PC-3 (cell line): ENCODE results near the gene CHRNB4. TPM values are rescaled to one million over a fixed set of nuclear protein-coding genes. Genes with fewer than 3 reads are reported as not detected.

Source experiments
- ATAC-seq: fragments of 200-7000 bp; cut with Tn5 transposase; 2 replicates; pipeline ENCODE4 v1.9.1; 2020; ENCODE audit warnings: mild to moderate bottlenecking, moderate library complexity
- BruUV-seq: library from RNA; stranded (reverse); fragments of 400-500 nt; replicated peaks from 2 replicates; lab custom pipeline; 2021; lab: Mats Ljungman, UMichigan
- CTCF ChIA-PET: fragments of 300-600 bp; sonication (Branson Sonifier 250); formaldehyde crosslinking; loops from one replicate; lab custom pipeline; 2022; ENCODE audit warnings: antibody characterized with exemption; lab: Charles Lee
- POLR2A ChIA-PET: fragments of 300-600 bp; sonication (Branson Sonifier 250); formaldehyde crosslinking; loops from one replicate; lab custom pipeline; 2022; ENCODE audit warnings: antibody characterized with exemption; ENCODE audit not compliant: unreplicated experiment; lab: Charles Lee
- DNase-seq: peaks from one replicate; pipeline ENCODE4 v3.0.0-alpha.2; 2015
- H2AFZ ChIP-seq: fragments of 300-600 bp; sonication (generic); 2 replicates; pipeline ENCODE4 v1.6.0; 2016; ENCODE audit warnings: antibody characterized with exemption, low read length
- H3F3A ChIP-seq: fragments of 300-600 bp; sonication (generic); one replicate; pipeline ENCODE4 v1.6.0; 2017; ENCODE audit warnings: antibody characterized with exemption, low read length, control low read depth, mild to moderate bottlenecking; ENCODE audit not compliant: unreplicated experiment
- H3K27ac ChIP-seq: fragments of 300-600 bp; sonication (generic); 2 replicates; pipeline ENCODE4 v1.5.1; 2016; ENCODE audit warnings: mild to moderate bottlenecking, low read length
- H3K27me3 ChIP-seq: fragments of 300-600 bp; sonication (generic); 2 replicates; pipeline ENCODE4 v1.6.1; 2016; ENCODE audit warnings: low read length, mixed read lengths
- H3K36me3 ChIP-seq: fragments of 300-600 bp; sonication (generic); 2 replicates; pipeline ENCODE4 v1.6.1; 2016; ENCODE audit warnings: low read depth, mixed run types, low read length, mixed read lengths
- H3K4me1 ChIP-seq: fragments of 300-600 bp; sonication (generic); 2 replicates; pipeline ENCODE4 v1.5.1; 2016; ENCODE audit warnings: low read length; ENCODE audit not compliant: insufficient read depth
- H3K4me2 ChIP-seq: fragments of 300-600 bp; sonication (generic); 2 replicates; pipeline ENCODE4 v1.6.0; 2016; ENCODE audit warnings: low read length
- H3K4me3 ChIP-seq: fragments of 300-600 bp; sonication (generic); 2 replicates; pipeline ENCODE4 v1.5.1; 2016; ENCODE audit warnings: mild to moderate bottlenecking, low read length, mixed read lengths
- H3K79me2 ChIP-seq: fragments of 300-600 bp; sonication (generic); 2 replicates; pipeline ENCODE4 v1.6.1; 2017; ENCODE audit warnings: low read length, mixed read lengths
- H3K9ac ChIP-seq: fragments of 300-600 bp; sonication (generic); 2 replicates; pipeline ENCODE4 v1.6.0; 2016; ENCODE audit warnings: mild to moderate bottlenecking, low read length
- H3K9me2 ChIP-seq: fragments of 300-600 bp; sonication (generic); replicated peaks from 2 replicates; pipeline ENCODE4 v1.6.1; 2016; ENCODE audit warnings: mixed run types, low read length, mixed read lengths
- H3K9me3 ChIP-seq: fragments of 300-600 bp; sonication (generic); 2 replicates; pipeline ENCODE4 v1.6.1; 2016; ENCODE audit warnings: low read length, mixed read lengths
- H4K20me1 ChIP-seq: fragments of 300-600 bp; sonication (generic); 2 replicates; pipeline ENCODE4 v1.6.1; 2016; ENCODE audit warnings: low read length, mixed read lengths
- EZH2 ChIP-seq: fragments of 300-600 bp; sonication (generic); IDR thresholded peaks from one replicate; pipeline ENCODE4 v1.6.1; 2017; ENCODE audit warnings: antibody characterized with exemption, mild to moderate bottlenecking, low read length; ENCODE audit not compliant: unreplicated experiment
- EZH2phosphoT487 ChIP-seq: fragments of 300-600 bp; sonication (generic); IDR thresholded peaks from 2 replicates; pipeline ENCODE4 v1.6.1; 2018; ENCODE audit warnings: mild to moderate bottlenecking, antibody characterized with exemption, low read length, borderline replicate concordance
- intact Hi-C: fragments of 100-400 bp; cut with micrococcal nuclease; formaldehyde crosslinking; loops from 2 replicates; pipeline ENCODE4 v1.9.0; 2023
- total RNA-seq: library from RNA; depleted of rRNA; stranded (reverse); fragments of >200 nt; gene quantifications from 2 replicates; pipeline ENCODE4 v1.2.3, GENCODE V29; 2014
- TF ChIP-seq, protein P1 (sequence below): fragments of 300-600 bp; sonication (generic); conservative IDR thresholded peaks from 2 replicates; pipeline ENCODE4 v1.5.1; 2017; ENCODE audit warnings: antibody characterized with exemption, low read depth, mild to moderate bottlenecking, low read length

The CHRNB4 gene
- total RNA-seq, 1 experiment from 2014 or later = not detected

DNA sequence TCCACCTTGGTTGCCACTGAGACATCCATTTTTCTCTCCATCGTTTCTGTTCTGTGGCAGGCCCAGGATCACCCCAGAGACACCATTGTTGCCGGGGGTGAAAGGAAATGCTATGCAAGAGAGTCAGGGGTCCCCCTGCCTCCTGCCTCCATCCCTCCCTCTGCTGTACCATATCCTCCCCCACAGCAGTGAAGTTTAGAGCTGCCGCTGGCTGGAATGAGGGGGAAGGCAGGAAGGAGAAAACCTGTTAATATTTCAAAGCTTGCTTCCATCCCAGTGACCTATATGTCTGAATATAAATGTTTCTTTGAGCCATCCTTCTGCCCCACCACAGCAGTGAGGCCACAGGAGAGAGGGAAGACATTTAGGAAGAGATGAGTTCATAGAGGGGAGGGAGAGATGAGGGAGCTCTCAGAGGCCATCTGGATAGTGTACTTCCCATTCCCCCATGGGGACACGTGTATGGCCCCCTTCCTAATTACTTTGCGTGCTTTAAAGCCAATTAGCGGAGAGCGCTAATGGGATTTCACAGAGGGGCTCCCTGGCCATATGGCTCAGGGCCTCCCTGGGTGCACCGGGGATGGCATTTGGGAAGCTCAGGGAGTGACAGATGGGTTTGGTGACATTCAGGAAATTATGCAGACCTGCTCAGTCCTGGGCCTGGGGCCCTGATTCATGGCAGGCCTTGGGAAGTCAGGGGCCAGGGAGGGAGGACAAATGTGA lies 40.4 kb upstream of the CHRNB4 start:
- H3K9me3 ChIP-seq = no peaks in the 10 kb centered on the region
- H3K9ac ChIP-seq = no peak overlapping the region
- no peaks in the 10 kb centered on the region for H3K9me2 ChIP-seq
- BruUV-seq = no TSS peak
- no peak overlapping the region for H3K27ac ChIP-seq
- no peaks in the 10 kb centered on the region for H3F3A ChIP-seq
- H4K20me1 ChIP-seq = no peaks in the 10 kb centered on the region
- H3K4me2 ChIP-seq = no peak overlapping the region
- no peak for ATAC-seq
- ChIA-PET POLR2A (no interaction called here), CTCF (no interaction called here)
- no peaks in the 10 kb centered on the region for H3K36me3 ChIP-seq
- H3K4me3 ChIP-seq = no peak overlapping the region
- no peak for DNase-seq
- no peak overlapping the region for H2AFZ ChIP-seq
- no peaks in the 10 kb centered on the region for H3K27me3 ChIP-seq
- H3K4me1 ChIP-seq = no peaks in the 10 kb centered on the region
- no peaks in the 10 kb centered on the region for H3K79me2 ChIP-seq
- intact Hi-C loops = no loop called here
- no peak for TF ChIP-seq EZH2phosphoT487
- TF ChIP-seq EZH2 = no peak
- TF ChIP-seq, protein P1, sequence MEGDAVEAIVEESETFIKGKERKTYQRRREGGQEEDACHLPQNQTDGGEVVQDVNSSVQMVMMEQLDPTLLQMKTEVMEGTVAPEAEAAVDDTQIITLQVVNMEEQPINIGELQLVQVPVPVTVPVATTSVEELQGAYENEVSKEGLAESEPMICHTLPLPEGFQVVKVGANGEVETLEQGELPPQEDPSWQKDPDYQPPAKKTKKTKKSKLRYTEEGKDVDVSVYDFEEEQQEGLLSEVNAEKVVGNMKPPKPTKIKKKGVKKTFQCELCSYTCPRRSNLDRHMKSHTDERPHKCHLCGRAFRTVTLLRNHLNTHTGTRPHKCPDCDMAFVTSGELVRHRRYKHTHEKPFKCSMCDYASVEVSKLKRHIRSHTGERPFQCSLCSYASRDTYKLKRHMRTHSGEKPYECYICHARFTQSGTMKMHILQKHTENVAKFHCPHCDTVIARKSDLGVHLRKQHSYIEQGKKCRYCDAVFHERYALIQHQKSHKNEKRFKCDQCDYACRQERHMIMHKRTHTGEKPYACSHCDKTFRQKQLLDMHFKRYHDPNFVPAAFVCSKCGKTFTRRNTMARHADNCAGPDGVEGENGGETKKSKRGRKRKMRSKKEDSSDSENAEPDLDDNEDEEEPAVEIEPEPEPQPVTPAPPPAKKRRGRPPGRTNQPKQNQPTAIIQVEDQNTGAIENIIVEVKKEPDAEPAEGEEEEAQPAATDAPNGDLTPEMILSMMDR = no peak

DNA sequence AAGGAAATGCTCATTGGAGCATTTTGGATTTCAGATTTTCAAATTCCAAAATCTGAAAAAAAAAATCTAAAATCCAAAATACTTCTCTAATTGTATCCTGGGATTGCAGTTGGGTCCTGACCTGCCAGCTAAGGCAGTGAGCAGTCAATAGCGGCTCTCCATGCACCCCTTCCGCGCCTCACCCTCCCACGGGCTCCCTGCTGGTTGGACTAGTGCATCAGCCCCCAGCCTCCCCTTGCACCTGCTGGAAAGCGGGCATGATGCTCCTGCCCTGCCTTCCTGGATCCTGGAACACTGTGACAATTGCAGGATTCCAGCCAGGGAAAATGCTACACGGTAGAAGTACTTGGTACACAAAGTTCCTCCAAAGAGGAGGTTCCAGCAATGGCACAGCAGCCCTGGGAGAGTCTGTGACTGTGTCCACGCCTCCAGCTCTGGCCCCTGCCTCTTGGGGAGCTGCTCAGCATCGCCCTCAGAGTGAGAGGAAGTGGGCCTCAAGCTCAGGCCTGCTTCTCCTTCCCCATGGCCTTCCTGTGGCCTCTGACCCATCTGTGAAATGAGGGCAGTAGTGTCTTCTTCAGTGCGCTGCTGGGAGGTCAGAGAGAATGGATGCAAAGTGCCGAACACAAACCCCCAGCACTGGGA lies 39.5 kb upstream of the CHRNB4 start:
- CTCF ChIA-PET = no interaction called here
- no peak overlapping the region for H2AFZ ChIP-seq
- intact Hi-C loops = no loop called here

More for the DNA sequence above, 39.5 kb upstream of the CHRNB4 start:
- TF ChIP-seq, protein P1 = no peak
- TF ChIP-seq EZH2phosphoT487 (no peak), EZH2 (no peak)
- Histone ChIP-seq H3K36me3 (no peaks in the 10 kb centered on the region), H3K4me3 (no peak overlapping the region), H3K27ac (no peak overlapping the region), H4K20me1 (no peaks in the 10 kb centered on the region), H3K9me2 (no peaks in the 10 kb centered on the region), H3K79me2 (no peaks in the 10 kb centered on the region), H3K4me2 (no peak overlapping the region), H3K4me1 (no peaks in the 10 kb centered on the region), H3F3A (no peaks in the 10 kb centered on the region), H3K9me3 (no peaks in the 10 kb centered on the region), H3K27me3 (no peaks in the 10 kb centered on the region), H3K9ac (no peak overlapping the region)
- ATAC-seq (no peak), DNase-seq (no peak)
- no TSS peak for BruUV-seq
- POLR2A ChIA-PET = no interaction called here
